Caco-2 (cell line): ENCODE measurements around the gene SUMF1. TPM values are rescaled to one million over a fixed set of nuclear protein-coding genes. Genes with fewer than 3 reads are reported as not detected.

ENCODE experiments used
- BruUV-seq: library from RNA; stranded (reverse); fragments of 400-500 nt; replicated peaks from 2 replicates; lab custom pipeline; 2021; lab: Mats Ljungman, UMichigan
- CTCF ChIA-PET: fragments of 300-600 bp; sonication (Branson Sonifier 250); formaldehyde crosslinking; loops from one replicate; lab custom pipeline; 2022; ENCODE audit warnings: antibody characterized with exemption; lab: Charles Lee
- POLR2A ChIA-PET: fragments of 300-600 bp; sonication (Branson Sonifier 250); formaldehyde crosslinking; loops from one replicate; lab custom pipeline; 2022; ENCODE audit warnings: antibody characterized with exemption; lab: Charles Lee
- DNase-seq, 2 experiments: peaks; one replicate each; pipeline versions ENCODE4 v3.0.0 to v3.0.0-alpha.2; 2020 to 2022
- H3K27me3 ChIP-seq: replicated peaks from 2 replicates; pipeline ENCODE4 v1.6.0; 2011; ENCODE audit warnings: low read length; ENCODE audit not compliant: control insufficient read depth, insufficient read depth
- H3K36me3 ChIP-seq: 2 replicates; pipeline ENCODE4 v1.5.1; 2011; ENCODE audit warnings: low read length; ENCODE audit not compliant: control insufficient read depth, insufficient read depth
- H3K4me1 ChIP-seq: fragments of 250-450 bp; sonication (Bioruptor Pico); 2 replicates; pipeline ENCODE4 v1.5.1; 2020; ENCODE audit warnings: mild to moderate bottlenecking
- H3K4me3 ChIP-seq: 2 replicates; pipeline ENCODE4 v1.5.1; 2011; ENCODE audit warnings: low read depth, mild to moderate bottlenecking, control low read depth, low read length
- H3K9me3 ChIP-seq: fragments of 250-450 bp; sonication (Bioruptor Pico); 2 replicates; pipeline ENCODE4 v1.5.1; 2020; ENCODE audit warnings: mild to moderate bottlenecking, moderate library complexity
- H3K27ac Mint-ChIP-seq: one replicate; pipeline ENCODE4 v1.8.0; 2022; ENCODE audit warnings: mixed read lengths; ENCODE audit not compliant: unreplicated experiment
- H3K27me3 Mint-ChIP-seq: one replicate; pipeline ENCODE4 v1.8.0; 2022; ENCODE audit warnings: mixed read lengths; ENCODE audit not compliant: insufficient read depth, unreplicated experiment
- H3K36me3 Mint-ChIP-seq: one replicate; pipeline ENCODE4 v1.8.0; 2022; ENCODE audit warnings: mild to moderate bottlenecking, mixed read lengths; ENCODE audit not compliant: insufficient read depth, unreplicated experiment
- H3K4me1 Mint-ChIP-seq: one replicate; pipeline ENCODE4 v1.8.0; 2022; ENCODE audit warnings: low read depth, mixed read lengths; ENCODE audit not compliant: unreplicated experiment
- H3K4me3 Mint-ChIP-seq: one replicate; pipeline ENCODE4 v1.8.0; 2022; ENCODE audit warnings: mild to moderate bottlenecking, moderate library complexity, mixed read lengths; ENCODE audit not compliant: unreplicated experiment
- H3K9me3 Mint-ChIP-seq: one replicate; pipeline ENCODE4 v1.8.0; 2022; ENCODE audit warnings: mixed read lengths; ENCODE audit not compliant: unreplicated experiment
- intact Hi-C: fragments of 100-400 bp; cut with micrococcal nuclease; formaldehyde crosslinking; loops from one replicate; pipeline ENCODE4 v1.10.0; 2022; ENCODE audit not compliant: unreplicated experiment
- total RNA-seq: library from RNA; stranded (reverse); gene quantifications from 2 replicates; pipeline ENCODE4 v1.2.3, GENCODE V29; 2022
- TF ChIP-seq, protein P1 (sequence below), 2 experiments: fragments of 200-600 bp in 1 of 2; IDR thresholded peaks; 1 replicate in 1 of 2; 2 replicates in 1 of 2; pipeline versions ENCODE4 v1.5.1 to v1.8.0; 2011 to 2022; ENCODE audit warnings: antibody characterized with exemption in 1 of 2, control low read depth in 1 of 2, inconsistent platforms in 1 of 2, low read depth in 1 of 2, low read length in 1 of 2, mild to moderate bottlenecking in 1 of 2, moderate library complexity in 1 of 2; ENCODE audit not compliant: insufficient read depth in 1 of 2, severe bottlenecking in 1 of 2, unreplicated experiment in 1 of 2

SUMF1 gene
- total RNA-seq, 1 experiment from 2014 or later: 24.4 TPM

DNA sequence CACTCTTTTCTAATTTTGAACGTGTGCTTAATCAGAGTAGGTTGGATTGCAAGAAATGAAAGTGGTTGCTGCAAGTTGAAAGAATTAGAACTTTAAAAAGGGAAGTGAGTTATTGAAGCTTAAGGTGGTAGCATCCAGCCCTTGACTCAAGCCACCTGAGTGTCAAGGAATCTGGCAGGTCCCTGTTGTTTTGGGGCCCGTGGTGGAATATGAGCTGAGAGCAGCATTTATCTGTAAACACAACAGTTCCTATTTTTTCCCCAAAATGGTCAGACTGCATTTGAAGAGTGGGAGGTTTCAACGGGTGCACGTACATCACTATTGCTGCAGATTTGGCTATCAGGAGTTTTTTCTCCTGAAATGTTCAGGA is 27.8 kb upstream of the SUMF1 start:
- Mint-ChIP-seq H3K27ac (no peak overlapping the region), H3K4me3 (no peak overlapping the region), H3K36me3 (peaks cover 8% of the 10 kb centered on the region), H3K9me3 (no peaks in the 10 kb centered on the region), H3K27me3 (no peaks in the 10 kb centered on the region), H3K4me1 (no peaks in the 10 kb centered on the region)
- no peaks in the 10 kb centered on the region for H3K9me3 ChIP-seq
- H3K36me3 ChIP-seq: no peaks in the 10 kb centered on the region
- TF ChIP-seq, protein P1, sequence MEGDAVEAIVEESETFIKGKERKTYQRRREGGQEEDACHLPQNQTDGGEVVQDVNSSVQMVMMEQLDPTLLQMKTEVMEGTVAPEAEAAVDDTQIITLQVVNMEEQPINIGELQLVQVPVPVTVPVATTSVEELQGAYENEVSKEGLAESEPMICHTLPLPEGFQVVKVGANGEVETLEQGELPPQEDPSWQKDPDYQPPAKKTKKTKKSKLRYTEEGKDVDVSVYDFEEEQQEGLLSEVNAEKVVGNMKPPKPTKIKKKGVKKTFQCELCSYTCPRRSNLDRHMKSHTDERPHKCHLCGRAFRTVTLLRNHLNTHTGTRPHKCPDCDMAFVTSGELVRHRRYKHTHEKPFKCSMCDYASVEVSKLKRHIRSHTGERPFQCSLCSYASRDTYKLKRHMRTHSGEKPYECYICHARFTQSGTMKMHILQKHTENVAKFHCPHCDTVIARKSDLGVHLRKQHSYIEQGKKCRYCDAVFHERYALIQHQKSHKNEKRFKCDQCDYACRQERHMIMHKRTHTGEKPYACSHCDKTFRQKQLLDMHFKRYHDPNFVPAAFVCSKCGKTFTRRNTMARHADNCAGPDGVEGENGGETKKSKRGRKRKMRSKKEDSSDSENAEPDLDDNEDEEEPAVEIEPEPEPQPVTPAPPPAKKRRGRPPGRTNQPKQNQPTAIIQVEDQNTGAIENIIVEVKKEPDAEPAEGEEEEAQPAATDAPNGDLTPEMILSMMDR (IDR thresholded peaks at IDR 0.05; ENCODE audit: insufficient read depth in 1 of 2, low read depth in 1 of 2, low read length in 1 of 2, severe bottlenecking in 1 of 2, unreplicated experiment in 1 of 2): no peak
- no peak for DNase-seq
- peaks cover 4% of the 10 kb centered on the region; the same call in 1 of the 2 replicates for H3K4me1 ChIP-seq
- POLR2A ChIA-PET: no interaction called here
- CTCF ChIA-PET: no interaction called here
- BruUV-seq: no TSS peak
- no peaks in the 10 kb centered on the region; the same call in 1 of the 2 replicates for H3K27me3 ChIP-seq
- no peak overlapping the region for H3K4me3 ChIP-seq
- intact Hi-C loops: loop anchor here (5.0 kb wide), 2 partner anchors 143 to 627 kb away; partner anchors contain the start of gene ARL8B

DNA sequence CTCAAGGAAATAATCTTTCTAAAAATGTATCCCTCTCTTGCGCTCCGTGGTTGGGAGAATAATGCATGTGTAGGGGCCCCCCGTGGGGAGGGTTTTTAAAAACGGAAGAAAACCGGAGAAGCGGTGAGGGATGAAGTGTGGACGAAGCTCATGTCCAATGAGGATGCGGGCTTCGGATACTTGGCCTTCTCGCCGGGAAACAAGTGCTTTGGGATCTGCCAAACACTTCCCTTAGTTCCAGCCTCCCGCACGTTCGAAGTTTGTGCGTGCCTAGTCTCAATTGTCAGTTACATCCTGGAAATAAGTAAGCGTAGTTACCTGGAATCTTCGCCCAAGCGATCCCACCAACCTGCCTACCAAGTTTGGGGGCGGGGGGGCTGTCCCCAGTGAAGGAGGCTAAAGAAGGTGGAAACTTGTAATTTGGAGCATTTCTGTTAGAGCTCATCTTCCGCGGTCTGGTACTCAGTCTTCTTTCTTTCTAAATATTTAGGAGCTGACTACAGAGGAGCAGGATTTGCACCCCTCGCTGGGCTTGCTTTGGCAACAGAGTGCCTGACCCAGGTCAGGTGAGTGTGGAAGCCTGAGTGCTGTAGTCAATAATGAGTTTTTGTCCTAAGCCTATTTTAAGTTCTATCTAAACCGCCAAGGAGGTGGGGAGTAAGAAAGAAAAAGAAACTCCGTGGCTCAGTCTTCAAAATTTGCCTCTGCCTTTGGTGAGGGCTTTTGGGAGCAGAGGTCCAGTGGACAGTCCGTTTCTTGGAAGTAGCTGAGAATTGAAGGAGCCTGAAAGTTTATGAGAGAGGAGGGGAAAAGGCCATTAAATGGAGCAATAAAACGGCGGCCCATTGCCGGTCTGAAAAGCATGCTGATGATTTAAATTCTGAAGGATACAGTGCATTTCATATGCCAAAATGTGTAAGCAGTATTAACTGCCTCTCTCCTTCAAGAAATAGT is 27.1 kb upstream of the SUMF1 start:
- TSS peak; percentile 60 for BruUV-seq
- ChIA-PET POLR2A (interaction anchor here (1.2 kb wide), 1 partner anchor 7 kb away, joined by 5 read pairs; no protein-coding TSS in a partner anchor), CTCF (no interaction called here)
- H3K36me3 ChIP-seq: no peaks in the 10 kb centered on the region
- peak overlapping the region; percentile 80 for H3K4me3 Mint-ChIP-seq
- H3K27ac Mint-ChIP-seq: no peak overlapping the region
- H3K4me1 Mint-ChIP-seq: no peaks in the 10 kb centered on the region
- H3K4me1 ChIP-seq: peaks cover 4% of the 10 kb centered on the region; the same call in 1 of the 2 replicates
- H3K9me3 Mint-ChIP-seq: no peaks in the 10 kb centered on the region
- DNase-seq: no peak
- TF ChIP-seq, protein P1 (IDR thresholded peaks at IDR 0.05; ENCODE audit: insufficient read depth in 1 of 2, low read depth in 1 of 2, low read length in 1 of 2, severe bottlenecking in 1 of 2, unreplicated experiment in 1 of 2): no peak
- H3K27me3 Mint-ChIP-seq: no peaks in the 10 kb centered on the region
- intact Hi-C loops: loop anchor here (1.0 to 5.0 kb wide), 5 partner anchors 27 to 628 kb away; partner anchors contain the start of genes ARL8B and SUMF1
- H3K4me3 ChIP-seq: peak overlapping the region; percentile 67; the same call in 1 of the 2 replicates
- H3K9me3 ChIP-seq: no peaks in the 10 kb centered on the region
- peaks cover 8% of the 10 kb centered on the region for H3K36me3 Mint-ChIP-seq
- no peaks in the 10 kb centered on the region; the same call in 1 of the 2 replicates for H3K27me3 ChIP-seq
